NCI-H128 (cell line): ENCODE results near the gene ASTN2.

Experiments used
- DNase-seq: peaks from one replicate; lab custom pipeline; 2025; ENCODE audit not compliant: unreplicated experiment; lab: John Stamatoyannopoulos, UW

The ASTN2 gene

DNA sequence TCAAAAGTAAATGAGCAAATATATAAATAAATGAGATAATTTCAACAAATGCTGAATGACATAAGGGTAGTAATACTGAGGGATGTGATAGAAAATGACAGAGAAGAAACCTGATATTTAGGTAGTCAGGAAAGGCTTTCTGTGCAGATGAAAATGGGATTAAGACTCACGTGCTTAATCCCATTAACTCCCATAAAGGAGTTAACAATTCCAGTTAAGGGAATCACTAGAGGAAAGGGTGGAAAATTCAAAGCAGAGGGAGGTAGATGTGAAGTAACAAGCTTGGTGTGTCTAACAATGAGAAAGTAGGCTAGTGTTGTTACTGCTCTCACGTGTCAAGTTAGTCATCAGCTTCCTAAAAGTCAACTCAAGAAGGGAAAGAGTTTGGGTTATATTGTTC, 818.2 kb downstream of the ASTN2 start:
- no peak for DNase-seq

DNA sequence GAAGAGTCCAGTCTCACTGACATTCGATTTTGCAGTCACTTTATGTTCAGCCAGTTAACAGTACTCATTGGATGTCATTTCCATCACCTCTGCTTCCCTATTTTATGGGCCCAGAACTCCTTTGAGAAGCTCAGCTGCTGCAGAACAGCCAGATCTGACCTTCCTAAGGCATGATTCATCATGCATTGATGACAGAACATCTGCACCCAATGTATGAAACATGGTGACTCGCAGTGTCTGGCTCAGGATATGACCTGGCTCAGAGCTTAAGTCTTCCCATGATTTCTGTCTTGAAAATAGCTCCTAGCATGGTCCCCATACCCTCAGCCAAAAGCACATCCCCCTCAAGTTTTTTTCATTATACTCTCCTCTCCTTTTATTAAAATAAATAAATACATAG, 820.3 kb downstream of the ASTN2 start:
- DNase-seq = no peak

DNA sequence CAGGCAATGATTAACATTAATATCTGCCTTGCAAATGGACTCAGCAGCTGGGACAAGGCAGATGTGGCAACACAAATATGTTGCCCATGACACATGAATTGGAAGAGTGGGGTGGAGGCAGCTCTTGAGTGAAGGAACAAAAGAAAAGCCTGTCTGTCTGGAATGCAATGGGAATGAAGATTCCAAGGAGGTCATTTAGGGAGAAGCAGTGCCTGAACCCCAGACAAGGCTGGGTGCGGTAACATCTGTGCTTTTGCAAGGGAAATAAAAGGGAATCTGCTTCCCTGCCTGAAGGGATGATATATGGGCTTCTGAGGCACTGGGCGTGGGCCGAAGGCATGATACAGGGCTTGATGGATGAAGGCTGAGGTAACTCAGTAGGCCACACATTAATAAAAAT, 821.9 kb downstream of the ASTN2 start:
- DNase-seq = no peak

DNA sequence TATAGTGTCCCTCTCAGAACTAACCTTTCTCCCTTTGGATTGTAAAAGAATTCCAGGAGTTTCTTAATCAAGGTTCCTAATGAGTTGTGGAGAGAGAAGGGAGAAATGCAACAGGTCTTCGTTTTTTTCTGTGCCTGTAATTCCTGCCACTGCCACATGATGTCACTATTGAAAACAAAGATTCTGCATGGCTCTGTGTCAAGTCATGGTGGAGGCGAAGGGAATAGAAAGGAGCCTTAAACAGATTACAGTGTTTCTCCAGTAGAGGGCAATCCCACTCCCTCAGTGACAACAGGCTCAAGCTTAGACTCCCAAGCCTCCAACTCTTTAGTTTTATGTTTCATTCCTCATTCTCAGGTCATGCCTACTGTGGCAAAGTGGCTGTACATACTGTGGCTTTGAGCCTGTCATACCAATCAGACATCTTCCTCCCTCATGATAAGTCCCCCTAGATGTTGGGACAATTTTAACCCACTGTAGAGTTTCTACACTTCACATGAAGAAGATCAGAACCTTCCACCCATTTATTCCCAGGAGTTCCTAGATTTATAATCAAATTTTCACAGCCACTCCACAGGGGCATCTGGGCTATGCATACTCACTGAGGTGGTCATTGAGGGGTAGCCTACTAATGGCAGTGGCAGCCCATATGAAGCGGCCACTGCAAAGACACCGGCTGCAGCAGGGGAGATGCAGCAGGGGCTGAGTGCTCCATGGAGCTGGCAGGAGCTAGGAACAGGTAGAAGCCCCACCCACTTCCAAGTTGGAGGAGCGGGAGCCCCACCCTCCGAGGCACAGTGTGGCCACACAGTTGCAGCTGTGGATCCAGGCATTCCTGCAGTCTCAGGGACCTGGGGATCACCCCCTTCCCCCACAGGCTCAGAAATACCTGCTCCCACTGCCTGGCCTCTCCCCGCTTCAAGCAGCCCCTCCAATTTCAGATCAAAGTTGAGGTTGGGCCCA, 825.2 kb downstream of the ASTN2 start:
- no peak for DNase-seq

DNA sequence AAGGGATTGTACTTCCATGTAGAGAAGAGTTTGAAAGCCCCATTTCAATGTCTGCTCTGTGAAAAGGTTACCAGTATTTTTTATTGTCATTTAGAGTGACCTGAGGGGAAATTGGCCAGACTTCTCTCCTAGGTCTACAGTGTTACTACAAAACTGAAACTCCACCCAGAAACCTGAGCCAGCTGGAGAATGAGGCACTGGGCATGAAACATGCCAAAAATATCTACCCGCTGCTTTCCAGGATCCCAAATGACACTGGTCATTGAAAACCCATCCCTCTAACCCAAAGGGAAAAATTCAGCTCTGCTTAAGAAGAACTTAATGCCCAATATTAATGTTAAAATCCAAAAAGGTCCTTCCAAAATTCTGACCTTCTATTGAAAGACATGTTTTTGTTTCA, 826.9 kb downstream of the ASTN2 start:
- no peak for DNase-seq

DNA sequence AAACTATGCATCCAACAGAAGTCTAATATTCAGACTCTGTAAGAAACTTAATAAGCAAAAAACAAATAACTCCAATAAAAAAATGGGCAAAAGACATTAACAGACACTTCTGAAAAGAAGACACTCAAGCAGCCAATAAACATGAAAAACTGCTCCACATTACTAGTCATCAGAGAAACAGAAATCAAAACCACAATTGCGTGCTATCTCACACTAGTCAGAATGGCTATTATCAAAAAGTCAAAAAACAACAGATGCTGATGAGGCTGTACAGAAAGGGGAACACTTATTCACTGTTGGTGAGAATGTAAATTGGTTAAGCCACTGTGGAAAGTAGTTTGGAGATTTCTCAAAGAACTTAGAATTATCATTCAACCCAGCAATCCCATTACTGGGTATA, 829.0 kb downstream of the ASTN2 start:
- DNase-seq = no peak

DNA sequence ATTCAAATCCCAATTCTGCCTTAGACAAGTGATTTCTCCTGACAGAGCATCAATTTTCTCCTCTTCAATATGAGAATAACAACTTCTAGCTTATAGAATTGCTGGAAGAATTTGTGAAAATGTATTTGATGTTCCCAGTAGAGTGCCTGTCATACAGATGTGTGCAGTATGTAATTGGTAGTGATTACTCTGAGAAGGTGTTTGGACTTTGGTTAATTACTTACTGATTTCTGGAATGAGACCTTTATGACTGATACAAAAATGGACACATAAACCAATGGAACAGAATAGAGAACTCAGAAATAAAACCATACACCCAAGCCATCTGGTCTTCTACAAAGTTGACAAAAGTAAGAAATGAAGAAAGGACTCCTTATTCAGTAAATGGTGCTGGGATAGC, 829.7 kb downstream of the ASTN2 start:
- DNase-seq = no peak

DNA sequence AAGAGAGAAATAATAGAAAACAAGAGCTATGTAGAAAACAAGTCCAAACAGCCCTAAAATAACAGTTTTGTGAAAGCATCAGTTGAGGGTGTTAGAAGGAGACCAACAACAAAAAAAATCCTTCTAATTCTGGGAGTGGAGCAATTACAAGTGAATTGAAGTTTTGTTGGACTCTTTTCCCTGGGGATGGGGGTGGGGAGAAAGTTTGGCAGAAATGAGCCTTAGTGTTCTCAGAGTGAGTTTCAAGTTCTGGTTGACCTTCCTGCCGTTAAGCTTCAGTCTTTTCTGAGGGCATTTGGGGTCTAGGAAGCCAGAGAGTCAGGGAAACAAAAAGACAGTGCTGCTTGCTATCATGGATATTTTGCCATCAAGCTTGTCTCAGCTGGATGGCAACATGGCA, 834.0 kb downstream of the ASTN2 start:
- DNase-seq = no peak

DNA sequence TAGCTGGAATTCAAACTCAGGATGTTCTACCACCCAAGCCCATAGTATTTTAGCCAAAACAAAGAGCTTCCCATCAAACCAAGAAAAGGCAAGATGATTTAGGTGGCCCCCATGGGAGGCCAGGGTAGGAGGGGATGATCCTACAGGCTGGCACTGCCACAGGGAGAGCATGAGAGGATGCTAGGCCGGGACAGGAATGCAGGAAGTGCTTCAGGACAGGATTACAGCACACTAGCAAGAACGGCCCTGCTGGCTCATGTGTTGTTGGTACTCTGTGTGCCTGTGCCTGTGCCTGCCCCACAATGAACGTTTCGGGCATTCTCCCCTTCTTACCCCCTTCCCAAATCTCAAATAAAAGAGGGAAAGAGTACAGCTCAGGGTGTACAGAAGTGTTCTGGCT, 838.5 kb downstream of the ASTN2 start:
- DNase-seq = no peak

DNA sequence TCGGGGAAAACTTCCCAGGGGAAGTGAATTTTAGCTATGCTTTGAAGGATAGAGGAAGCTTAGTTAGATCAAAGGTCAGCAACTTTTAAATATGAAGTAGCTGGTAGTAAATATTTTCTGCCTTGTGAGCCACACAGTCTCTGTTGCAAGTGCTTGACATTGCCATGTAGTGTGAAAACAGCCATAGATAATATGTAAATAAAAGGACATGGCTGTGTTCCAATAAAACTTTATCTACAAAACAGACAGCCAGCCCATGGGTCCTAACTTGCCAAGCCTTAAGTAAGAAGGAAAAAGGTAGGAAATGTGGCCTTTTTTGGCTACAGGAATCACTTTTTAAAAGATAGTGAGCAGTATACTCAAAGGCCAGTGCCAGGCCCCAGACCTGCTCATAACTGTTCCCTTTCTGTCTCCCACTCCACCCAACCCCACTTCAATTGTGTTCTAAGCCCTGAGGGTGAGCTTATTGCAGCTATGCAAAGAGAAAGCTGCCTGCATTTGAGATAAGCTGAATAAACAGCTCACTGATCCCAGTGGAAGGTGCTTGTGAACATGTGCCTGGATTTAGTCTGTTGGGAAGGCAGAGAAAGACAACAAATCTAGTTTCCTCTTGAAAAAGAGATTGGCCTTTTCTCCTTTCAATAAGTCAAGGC, 840.7 kb downstream of the ASTN2 start:
- DNase-seq = no peak

DNA sequence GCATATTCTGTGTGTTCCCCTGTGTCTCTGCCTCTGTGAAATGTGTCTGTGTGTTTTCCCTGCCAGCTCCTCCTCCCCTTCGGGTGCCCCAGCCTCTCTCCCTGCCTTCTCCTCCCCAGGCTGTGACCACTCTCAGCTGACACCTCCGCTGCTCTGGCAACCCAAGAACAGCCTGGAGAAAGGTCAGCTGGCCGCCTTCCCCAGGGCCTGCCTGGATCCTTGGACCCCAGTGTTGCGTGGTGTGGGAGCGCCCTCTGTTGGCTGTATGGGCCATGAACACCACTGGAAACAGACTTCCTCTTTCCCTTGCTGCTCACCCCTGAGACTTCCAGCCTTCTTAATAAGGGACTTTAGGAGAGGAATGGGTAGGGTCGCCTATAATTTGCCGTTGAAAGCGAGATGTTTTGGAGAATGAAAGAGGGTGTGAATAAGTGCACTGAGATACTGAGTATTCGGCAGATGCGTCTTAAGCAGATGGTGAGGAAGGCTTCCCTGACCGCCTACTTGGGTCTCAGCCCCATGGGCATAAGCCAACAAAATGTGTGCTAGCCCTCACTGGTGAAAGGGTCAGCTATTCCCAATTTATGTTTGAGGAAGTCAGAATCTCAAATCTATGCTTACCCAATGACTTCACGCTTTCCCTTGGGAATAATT, 842.6 kb downstream of the ASTN2 start:
- DNase-seq = no peak

DNA sequence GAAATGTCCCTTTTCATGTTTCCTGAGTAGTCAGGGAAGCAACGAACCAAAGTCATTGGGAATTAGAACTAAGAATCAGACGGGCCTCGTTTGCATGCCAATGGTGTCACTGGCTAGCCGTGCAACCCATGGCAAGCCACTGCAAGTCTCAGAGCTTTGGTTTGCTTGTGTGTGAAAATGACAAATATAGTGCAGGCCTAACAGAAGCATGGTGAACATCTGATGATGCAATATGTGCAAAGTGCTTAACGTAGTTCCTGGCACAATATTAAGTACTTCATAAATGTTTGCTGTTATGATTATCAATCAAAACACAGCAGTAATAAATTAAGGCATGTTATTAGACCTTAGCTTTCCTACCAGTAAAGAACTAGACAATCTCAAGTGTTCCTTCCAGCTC, 845.7 kb downstream of the ASTN2 start:
- no peak for DNase-seq

DNA sequence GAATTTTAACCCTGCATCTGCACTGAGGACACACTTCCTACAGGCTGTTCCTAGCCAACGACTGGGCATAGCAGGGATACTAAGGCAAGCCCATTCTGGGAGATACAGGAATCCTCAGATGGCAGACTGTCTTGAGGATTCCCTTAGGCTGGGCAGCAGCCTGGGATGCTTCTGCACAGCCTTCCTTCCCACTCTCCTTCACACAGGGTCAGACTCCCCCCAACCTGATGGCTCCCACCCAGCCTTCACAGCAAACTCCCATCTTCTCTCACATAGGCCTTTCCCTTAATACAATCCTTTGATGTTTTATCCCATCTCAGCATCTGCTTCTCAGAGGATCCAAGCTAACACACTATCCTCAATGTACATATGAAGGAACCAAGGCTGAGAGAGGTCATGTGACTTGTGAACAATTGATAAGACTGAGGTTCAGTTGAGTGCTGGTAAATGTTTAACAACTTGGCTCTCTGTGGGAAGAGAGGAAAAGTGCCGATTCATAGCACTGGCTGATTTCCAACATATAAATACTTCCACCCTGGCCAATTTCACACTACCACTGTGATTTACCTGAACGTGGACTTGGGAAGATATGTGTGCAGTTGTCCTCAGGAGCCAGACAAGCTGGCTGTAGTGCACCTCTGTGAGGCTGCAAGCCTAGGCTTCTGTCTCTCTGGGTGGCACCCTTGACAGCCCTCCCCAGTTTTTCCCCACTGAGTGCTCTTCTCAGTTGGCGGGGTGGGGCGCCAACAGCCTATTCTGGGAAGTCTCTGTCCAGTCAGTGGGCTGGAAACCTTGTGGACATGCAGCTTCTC, 848.0 kb downstream of the ASTN2 start:
- DNase-seq = no peak

DNA sequence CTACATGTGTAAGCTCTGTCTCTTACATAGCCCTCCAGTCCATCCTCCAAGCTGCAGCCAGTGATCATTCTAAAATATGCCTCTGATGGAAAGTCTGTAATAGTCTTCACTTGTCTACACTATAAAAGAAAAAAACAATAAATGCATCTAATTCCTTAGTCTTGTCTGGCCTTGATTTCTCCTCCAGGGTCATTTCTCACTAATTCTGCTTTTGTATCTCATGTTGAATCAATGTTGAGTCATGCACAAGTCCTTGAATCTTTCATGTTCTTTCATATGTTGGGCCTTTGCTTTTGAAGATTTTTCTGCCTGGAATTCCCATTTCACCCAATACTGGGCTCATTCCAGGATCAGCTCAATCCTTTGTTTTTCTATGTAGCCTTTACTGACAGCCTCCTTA, 848.9 kb downstream of the ASTN2 start:
- no peak for DNase-seq

DNA sequence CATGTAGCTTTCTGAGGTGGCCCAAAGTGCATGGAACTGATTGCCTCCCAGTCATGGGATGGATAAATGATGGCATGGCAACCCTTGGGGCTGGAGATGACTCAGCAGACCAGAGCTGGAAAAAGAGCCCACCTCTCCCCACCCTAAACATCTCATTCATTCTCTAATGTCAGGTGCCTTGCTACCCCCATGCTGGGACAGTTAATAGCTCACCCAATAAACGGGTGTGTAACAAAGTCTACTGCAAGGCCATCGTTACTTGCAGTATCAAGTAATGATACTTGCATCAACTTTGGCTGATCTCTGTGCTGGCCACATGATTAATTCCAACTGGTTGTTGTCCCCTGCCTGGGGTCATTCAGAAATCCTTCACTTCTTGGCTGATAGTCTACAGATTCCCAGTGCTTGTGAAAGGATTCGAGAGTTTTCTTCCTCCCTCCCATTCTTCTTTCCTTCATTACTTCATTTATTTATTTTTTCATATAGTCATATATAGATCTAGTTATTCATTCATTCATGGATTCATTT, 850.5 kb downstream of the ASTN2 start:
- no peak for DNase-seq

DNA sequence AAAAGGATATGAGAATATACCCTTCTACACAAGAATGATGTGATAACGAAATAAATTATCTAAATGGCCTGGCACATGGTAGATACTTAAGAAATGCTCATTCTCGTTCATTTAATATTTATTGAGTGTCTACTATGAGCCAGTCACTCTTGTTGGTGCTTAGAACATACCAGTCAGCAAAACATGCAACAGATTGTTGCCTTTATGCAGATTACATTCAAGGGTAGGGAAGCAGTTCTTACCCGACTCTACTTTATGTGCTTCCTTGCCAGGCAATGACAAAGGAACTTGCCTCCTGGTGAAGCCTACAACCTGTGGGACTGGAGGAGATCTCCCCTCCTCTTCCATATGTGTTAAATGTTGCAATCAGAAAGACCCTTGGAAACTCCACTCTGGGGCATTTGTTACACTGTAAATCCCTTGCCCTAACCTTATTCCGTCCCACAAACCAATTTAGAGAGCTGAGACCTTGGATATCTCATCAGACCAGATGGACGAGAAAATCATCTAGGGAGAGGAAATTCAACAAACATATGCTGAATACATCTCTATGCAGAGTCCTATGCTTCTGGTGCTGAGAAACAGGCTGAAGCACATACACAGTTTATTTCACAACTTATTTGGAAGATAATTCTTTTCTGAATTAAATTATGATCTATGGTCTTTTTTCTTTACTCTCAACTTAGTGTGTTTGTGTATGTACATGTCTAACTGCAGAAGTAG, 855.9 kb downstream of the ASTN2 start:
- DNase-seq = no peak

DNA sequence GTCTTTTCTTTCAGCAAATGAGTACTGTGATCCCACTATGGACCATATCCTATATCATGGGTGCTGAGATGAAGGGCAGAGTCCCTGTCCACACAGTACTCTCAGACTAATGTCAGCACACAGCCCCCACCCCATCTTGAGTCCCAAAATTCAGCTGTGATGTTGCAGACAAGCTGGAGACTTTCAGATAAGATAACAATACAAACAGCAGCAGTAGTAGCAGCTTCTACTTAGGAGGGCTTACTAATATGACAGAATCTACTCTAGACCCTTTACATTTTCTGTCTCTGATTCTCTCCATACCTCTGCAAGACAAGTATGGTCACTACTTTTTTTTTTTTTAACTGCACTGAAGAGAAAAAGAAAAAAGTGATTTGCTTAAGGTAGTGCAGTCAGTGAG, 856.8 kb downstream of the ASTN2 start:
- no peak for DNase-seq

DNA sequence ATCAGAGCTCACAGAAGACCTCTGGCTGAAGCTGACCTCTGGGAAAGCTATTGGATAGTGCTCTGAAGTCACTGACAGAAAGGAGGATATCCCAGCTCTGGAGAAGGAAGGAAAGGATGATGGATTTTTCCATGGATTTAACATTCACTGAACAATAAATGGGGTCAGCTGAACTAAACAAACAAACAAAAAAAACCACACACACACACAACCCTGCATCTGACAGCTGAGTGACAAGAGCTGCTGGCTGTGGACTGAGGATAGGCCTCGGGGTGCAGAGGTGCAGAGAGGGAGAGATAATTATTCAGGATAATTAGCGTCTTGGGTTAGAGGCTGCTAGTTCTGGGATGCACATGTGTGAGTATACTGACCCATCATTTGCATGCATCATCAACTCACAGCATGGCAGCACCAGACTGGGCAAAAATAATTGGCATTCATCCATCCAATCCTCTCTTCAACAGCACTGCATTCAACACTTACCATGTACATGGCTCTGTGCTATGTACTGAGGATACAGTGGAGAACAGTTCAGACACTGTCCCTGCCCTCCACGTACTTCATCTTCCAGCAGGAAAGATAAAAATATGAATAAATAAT, 859.2 kb downstream of the ASTN2 start:
- no peak for DNase-seq

DNA sequence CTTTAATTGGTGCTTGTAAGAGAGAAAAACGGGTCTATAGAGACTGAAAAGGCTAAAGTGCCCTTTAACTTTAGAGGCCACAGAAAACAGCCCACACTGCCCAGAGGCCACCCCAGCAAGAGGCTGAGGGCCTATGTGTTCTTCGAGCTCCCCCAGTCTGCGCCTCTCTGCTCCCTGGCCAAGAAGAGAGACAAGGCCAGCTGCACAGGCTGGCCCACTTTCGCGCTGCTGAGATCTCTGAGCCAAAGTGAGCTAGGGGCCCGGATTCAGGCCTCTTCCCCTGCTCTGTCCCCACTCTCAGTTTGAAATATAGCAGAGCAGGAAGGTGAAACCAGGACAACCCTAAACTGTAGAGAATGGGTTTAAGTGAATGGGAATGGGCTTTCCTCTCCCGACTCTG, 859.7 kb downstream of the ASTN2 start:
- no peak for DNase-seq
